ENCODE data around the gene ATF3.

Gene ATF3

DNA sequence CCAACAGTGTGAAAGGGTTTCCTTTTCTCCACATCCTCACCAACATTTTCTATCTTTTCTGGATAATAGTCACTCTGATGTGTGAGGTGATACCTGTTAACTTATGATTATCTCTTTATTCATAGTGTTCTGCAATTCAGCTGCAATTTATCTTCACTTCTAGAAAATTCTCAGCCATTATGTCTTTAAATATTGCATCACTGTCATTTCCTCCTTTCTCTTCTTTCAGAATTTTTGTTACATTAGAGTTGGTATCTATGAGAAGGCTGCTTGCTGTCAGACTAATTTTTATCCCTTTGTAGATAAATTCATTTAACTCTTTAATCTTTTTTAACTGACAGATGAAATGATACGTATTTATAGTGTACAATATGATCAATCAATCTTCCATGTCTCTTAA lies 30.5 kb upstream of the ATF3 start:
- H3K4me3 ChIP-seq (ENCODE audit: low read depth, low read length), result no peak overlapping the region
- no peak for TF ChIP-seq CTCF (IDR thresholded peaks at IDR 0.05; ENCODE audit: control insufficient read depth, extremely low read depth, insufficient read depth)
- no peak for DNase-seq (ENCODE audit: low read depth)

GRCh38 chr1:212581034-212581433 lies 27.5 kb upstream of the ATF3 start:
- DNase-seq (ENCODE audit: low read depth), result no peak
- no peak for TF ChIP-seq CTCF (IDR thresholded peaks at IDR 0.05; ENCODE audit: control insufficient read depth, extremely low read depth, insufficient read depth)
- H3K4me3 ChIP-seq (ENCODE audit: low read depth, low read length), result no peak overlapping the region

GRCh38 chr1:212582291-212582690 lies 26.3 kb upstream of the ATF3 start:
- no peak for DNase-seq (ENCODE audit: low read depth)
- no peak for TF ChIP-seq CTCF (IDR thresholded peaks at IDR 0.05; ENCODE audit: control insufficient read depth, extremely low read depth, insufficient read depth)
- no peak overlapping the region for H3K4me3 ChIP-seq (ENCODE audit: low read depth, low read length)

- H3K4me3 ChIP-seq (ENCODE audit: low read depth, low read length), result no peak overlapping the region
- no peak for TF ChIP-seq CTCF (IDR thresholded peaks at IDR 0.05; ENCODE audit: control insufficient read depth, extremely low read depth, insufficient read depth)
- DNase-seq (ENCODE audit: low read depth), result no peak
Observed at GRCh38 chr1:212582808-212583615, 25.5 kb upstream of the ATF3 start.

DNA sequence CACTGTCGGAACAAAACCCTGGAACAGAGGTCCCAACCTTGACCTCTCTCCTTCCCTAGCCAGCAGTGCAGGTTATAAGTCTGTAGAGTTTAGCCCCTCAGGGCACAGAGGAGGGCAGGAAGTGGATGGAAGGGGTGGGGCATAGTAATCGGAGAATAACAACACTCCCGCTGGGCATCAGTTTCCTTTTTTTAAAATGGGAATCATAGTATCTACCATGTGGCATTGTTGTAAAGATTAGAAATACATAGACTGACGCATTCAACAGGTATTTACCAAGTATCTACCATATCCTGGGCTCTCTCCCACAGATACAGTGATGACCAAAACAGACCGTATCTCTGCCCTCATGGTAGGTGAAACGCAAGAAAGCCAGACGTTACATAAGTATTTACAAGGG lies 24.9 kb upstream of the ATF3 start:
- TF ChIP-seq CTCF (IDR thresholded peaks at IDR 0.05; ENCODE audit: control insufficient read depth, extremely low read depth, insufficient read depth), result no peak
- H3K4me3 ChIP-seq (ENCODE audit: low read depth, low read length), result no peak overlapping the region
- DNase-seq (ENCODE audit: low read depth), result no peak

DNA sequence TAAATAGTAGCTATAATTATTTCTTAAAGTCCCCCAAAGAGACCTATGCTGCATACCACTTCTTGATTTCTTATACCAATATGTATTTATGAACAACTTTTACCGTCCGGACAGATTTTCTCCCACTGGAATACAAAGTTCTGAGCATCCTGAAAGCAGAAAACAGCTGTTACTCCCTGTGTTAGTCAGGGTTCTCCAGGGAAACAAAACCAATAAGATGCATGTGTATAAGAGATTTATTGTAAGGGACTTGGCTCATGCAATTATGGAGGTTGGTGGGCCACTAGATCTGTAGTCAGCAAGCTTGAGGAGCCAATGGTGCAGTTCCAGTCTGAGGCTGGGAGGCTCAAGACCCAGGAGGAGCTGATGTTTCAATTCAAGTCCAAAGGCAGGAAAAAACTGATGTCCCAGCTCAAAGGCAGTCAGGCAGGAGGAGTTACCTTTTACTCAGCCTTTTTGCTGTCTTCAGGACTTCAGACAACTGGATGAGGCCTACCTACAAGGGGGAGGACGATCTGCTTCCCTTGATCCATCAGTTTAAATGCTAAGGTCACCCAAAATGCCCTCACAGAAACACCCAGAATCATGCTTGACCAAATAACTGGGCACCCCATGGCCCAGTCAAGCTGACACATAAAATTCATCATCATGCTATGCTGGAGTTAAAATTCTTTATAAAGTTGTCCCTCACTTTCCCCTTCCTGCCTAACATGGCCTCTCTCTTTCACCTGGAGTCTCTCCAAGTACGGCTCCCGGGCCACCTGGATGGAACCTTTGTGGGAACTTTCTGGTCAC lies 24.3 kb upstream of the ATF3 start:
- no peak for TF ChIP-seq CTCF (IDR thresholded peaks at IDR 0.05; ENCODE audit: control insufficient read depth, extremely low read depth, insufficient read depth)
- no peak overlapping the region for H3K4me3 ChIP-seq (ENCODE audit: low read depth, low read length)
- DNase-seq (ENCODE audit: low read depth), result no peak
